Uterus (tissue), 4 donors: ENCODE measurements around the gene ZNF490. TPM values are rescaled to one million over a fixed set of nuclear protein-coding genes. Genes with fewer than 3 reads are reported as not detected.
"Not testable (repeated sequence)": the region's sequence is repeated elsewhere in the genome, so short reads cannot be mapped to it uniquely, and the experiment has no call there.

Experiments used
- DNase-seq, 2 donors: peaks; one replicate each; pipeline ENCODE4 v3.0.0-alpha.2; 2019 to 2020
- H3K27ac ChIP-seq, 2 donors: fragments of 200-600 bp; sonication (generic); 1 replicate in 1 of 2; 2 replicates in 1 of 2; pipeline ENCODE4 v1.5.1; 2016 to 2018
- H3K27me3 ChIP-seq, 2 donors: fragments of 200-600 bp; sonication (generic); one replicate each; pipeline ENCODE4 v1.5.1; 2018 to 2019; ENCODE audit warnings: control low read depth in 1 of 2
- H3K36me3 ChIP-seq, 2 donors: fragments of 200-600 bp; sonication (generic); one replicate each; pipeline ENCODE4 v1.5.1; 2019; ENCODE audit warnings: control low read depth in 1 of 2
- H3K4me1 ChIP-seq, 2 donors: fragments of 200-600 bp; sonication (generic); one replicate each; pipeline ENCODE4 v1.5.1; 2018 to 2019; ENCODE audit warnings: control low read depth in 1 of 2
- H3K4me3 ChIP-seq, 2 donors: fragments of 200-600 bp; sonication (generic); 1 replicate in 1 of 2; 2 replicates in 1 of 2; pipeline ENCODE4 v1.5.1; 2018 to 2019; ENCODE audit warnings: mild to moderate bottlenecking in 1 of 2
- H3K9me3 ChIP-seq, 2 donors: fragments of 200-600 bp; sonication (generic); one replicate each; pipeline ENCODE4 v1.5.1; 2019; ENCODE audit warnings: control low read depth in 1 of 2
- CTCF ChIP-seq, 4 experiments: fragments of 200-600 bp in 2 of 4; fragments of 450-650 bp in 2 of 4; sonication (generic) in 2 of 4; IDR thresholded peaks; one replicate each; pipeline ENCODE4 v1.5.1; 2016 to 2019; ENCODE audit warnings: antibody characterized with exemption in 4 of 4, mild to moderate bottlenecking in 2 of 4, moderate library complexity in 1 of 4
- POLR2A ChIP-seq, 2 donors: fragments of 450-650 bp; IDR thresholded peaks; one replicate each; pipeline ENCODE4 v1.6.1; 2016; ENCODE audit warnings: antibody characterized with exemption in 2 of 2, mild to moderate bottlenecking in 1 of 2, moderate library complexity in 1 of 2
- intact Hi-C: fragments of 100-400 bp; cut with DNase I; formaldehyde crosslinking; loops from one replicate; pipeline ENCODE4 v1.15.1; 2023; ENCODE audit warnings: low total_unique reads
- total RNA-seq, 4 donors: library from RNA; depleted of rRNA in 3 of 4; stranded (reverse); fragments of >200 nt in 3 of 4; gene quantifications; one replicate each; pipeline versions ENCODE4 v1.1.0 to v1.2.4, GENCODE V29; 2014 to 2023
- donor health status: DM: yes; HTN: yes; CAD: no.

Gene ZNF490
- total RNA-seq, 4 donors from 2014 or later, result 0.59 to 15.4 (median 8.1) TPM

GRCh38 chr19:12649941-12650340, 39.3 kb upstream of the ZNF490 start:
- Histone ChIP-seq H3K4me1 (peaks cover 0 to 9% of the 10 kb centered on the region in 2 donors), H3K27me3 (no peaks in the 10 kb centered on the region), H3K9me3 (no peaks in the 10 kb centered on the region), H3K36me3 (no peaks in the 10 kb centered on the region), H3K27ac (no peak overlapping the region), H3K4me3 (no peak overlapping the region)
- intact Hi-C loops, result no loop called here
- TF ChIP-seq CTCF (IDR thresholded peaks at IDR 0.05) (no peak), POLR2A (IDR thresholded peaks at IDR 0.05) (no peak)
- DNase-seq, result no peak

- intact Hi-C loops, result no loop called here
- DNase-seq, result peak in 1 of 2 donors; percentile 27
- TF ChIP-seq CTCF (IDR thresholded peaks at IDR 0.05) (peak in 2 of 4 experiments; percentile 23 to 24), POLR2A (IDR thresholded peaks at IDR 0.05) (no peak)
- H3K4me3 ChIP-seq, result peak overlapping the region; percentile 4 to 32
- H3K27ac ChIP-seq, result no peak overlapping the region
- H3K27me3 ChIP-seq, result no peaks in the 10 kb centered on the region
- no peaks in the 10 kb centered on the region for H3K36me3 ChIP-seq
- peaks cover 0 to 9% of the 10 kb centered on the region in 2 donors for H3K4me1 ChIP-seq
- no peaks in the 10 kb centered on the region for H3K9me3 ChIP-seq
Measured at GRCh38 chr19:12648088-12648487, 37.5 kb upstream of the ZNF490 start.

- H3K27ac ChIP-seq, result no peak overlapping the region
- H3K9me3 ChIP-seq, result no peaks in the 10 kb centered on the region
- H3K27me3 ChIP-seq, result no peaks in the 10 kb centered on the region
- H3K4me1 ChIP-seq, result peaks cover 0 to 9% of the 10 kb centered on the region in 2 donors
- peak; percentile 68 to 70 for DNase-seq
- peak overlapping the region; percentile 4 to 32 for H3K4me3 ChIP-seq
- no peaks in the 10 kb centered on the region for H3K36me3 ChIP-seq
- TF ChIP-seq POLR2A (IDR thresholded peaks at IDR 0.05), result no peak
- no peak for TF ChIP-seq CTCF (IDR thresholded peaks at IDR 0.05)
- intact Hi-C loops, result no loop called here
Measured at GRCh38 chr19:12647490-12648071, 37.0 kb upstream of the ZNF490 start.

GRCh38 chr19:12647047-12647446, 36.4 kb upstream of the ZNF490 start:
- Histone ChIP-seq H3K9me3 (no peaks in the 10 kb centered on the region), H3K4me3 (peak overlapping the region in 1 of 2 donors; percentile 32), H3K27ac (no peak overlapping the region), H3K36me3 (no peaks in the 10 kb centered on the region), H3K4me1 (peaks cover 0 to 9% of the 10 kb centered on the region in 2 donors), H3K27me3 (no peaks in the 10 kb centered on the region)
- intact Hi-C loops, result no loop called here
- no peak for DNase-seq
- TF ChIP-seq CTCF (IDR thresholded peaks at IDR 0.05) (no peak), POLR2A (IDR thresholded peaks at IDR 0.05) (no peak)

- DNase-seq, result no peak
- intact Hi-C loops, result no loop called here
- TF ChIP-seq CTCF (IDR thresholded peaks at IDR 0.05) (no peak), POLR2A (IDR thresholded peaks at IDR 0.05) (no peak)
- Histone ChIP-seq H3K27me3 (no peaks in the 10 kb centered on the region), H3K36me3 (no peaks in the 10 kb centered on the region), H3K4me1 (peaks cover 0 to 9% of the 10 kb centered on the region in 2 donors), H3K27ac (no peak overlapping the region), H3K9me3 (no peaks in the 10 kb centered on the region), H3K4me3 (no peak overlapping the region)
Measured at GRCh38 chr19:12646551-12646950, 35.9 kb upstream of the ZNF490 start.

- H3K36me3 ChIP-seq, DNase-seq, H3K27me3 ChIP-seq, H3K27ac ChIP-seq, H3K4me1 ChIP-seq, H3K9me3 ChIP-seq, intact Hi-C loops, H3K4me3 ChIP-seq: not testable (repeated sequence)
Measured at GRCh38 chr19:12643716-12644115, 33.1 kb upstream of the ZNF490 start.
